ENCODE results near the gene ZNRF1.

DNA sequence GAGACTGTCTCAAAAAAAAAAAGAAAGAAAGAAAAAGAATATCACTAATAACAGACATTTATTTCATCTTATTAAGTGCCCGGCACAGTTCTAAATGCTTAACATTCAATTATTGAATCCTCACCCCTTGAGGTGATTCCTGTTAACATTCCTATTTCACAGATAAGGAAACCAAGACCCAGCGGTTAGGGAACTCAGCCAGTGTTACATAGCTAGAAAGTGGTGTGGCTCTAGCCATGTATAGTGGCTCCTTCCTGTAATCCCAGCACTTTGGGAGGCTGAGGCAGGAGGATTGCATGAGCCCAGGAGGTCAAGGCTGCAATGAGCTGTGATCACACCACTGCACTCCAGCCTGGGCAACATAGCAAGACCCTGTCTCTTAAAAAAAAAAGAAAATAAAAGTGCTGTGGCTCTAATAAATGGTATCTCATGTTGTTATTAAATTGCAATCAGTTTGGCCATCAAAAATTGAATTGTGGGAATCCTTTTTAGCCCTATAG, 28.1 kb downstream of the ZNRF1 start:
- TF ChIP-seq, protein P1, sequence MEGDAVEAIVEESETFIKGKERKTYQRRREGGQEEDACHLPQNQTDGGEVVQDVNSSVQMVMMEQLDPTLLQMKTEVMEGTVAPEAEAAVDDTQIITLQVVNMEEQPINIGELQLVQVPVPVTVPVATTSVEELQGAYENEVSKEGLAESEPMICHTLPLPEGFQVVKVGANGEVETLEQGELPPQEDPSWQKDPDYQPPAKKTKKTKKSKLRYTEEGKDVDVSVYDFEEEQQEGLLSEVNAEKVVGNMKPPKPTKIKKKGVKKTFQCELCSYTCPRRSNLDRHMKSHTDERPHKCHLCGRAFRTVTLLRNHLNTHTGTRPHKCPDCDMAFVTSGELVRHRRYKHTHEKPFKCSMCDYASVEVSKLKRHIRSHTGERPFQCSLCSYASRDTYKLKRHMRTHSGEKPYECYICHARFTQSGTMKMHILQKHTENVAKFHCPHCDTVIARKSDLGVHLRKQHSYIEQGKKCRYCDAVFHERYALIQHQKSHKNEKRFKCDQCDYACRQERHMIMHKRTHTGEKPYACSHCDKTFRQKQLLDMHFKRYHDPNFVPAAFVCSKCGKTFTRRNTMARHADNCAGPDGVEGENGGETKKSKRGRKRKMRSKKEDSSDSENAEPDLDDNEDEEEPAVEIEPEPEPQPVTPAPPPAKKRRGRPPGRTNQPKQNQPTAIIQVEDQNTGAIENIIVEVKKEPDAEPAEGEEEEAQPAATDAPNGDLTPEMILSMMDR (IDR thresholded peaks at IDR 0.05): no peak
- no peak for TF ChIP-seq POLR2A (IDR thresholded peaks at IDR 0.05)

Data from lower leg skin (tissue), 3 donors.